ENCODE results near the gene ZNF337. TPM values are rescaled to one million over a fixed set of nuclear protein-coding genes. Genes with fewer than 3 reads are reported as not detected.
A peak's percentile ranks its signal among the peaks of the same experiment; 100 is the strongest.

Gene ZNF337
- total and polyA plus RNA-seq, 2 of the 13 experiments (the other 11 are each of a cell fraction or from before 2014, with no cell fraction given) = 17.0 to 19.6 TPM

DNA sequence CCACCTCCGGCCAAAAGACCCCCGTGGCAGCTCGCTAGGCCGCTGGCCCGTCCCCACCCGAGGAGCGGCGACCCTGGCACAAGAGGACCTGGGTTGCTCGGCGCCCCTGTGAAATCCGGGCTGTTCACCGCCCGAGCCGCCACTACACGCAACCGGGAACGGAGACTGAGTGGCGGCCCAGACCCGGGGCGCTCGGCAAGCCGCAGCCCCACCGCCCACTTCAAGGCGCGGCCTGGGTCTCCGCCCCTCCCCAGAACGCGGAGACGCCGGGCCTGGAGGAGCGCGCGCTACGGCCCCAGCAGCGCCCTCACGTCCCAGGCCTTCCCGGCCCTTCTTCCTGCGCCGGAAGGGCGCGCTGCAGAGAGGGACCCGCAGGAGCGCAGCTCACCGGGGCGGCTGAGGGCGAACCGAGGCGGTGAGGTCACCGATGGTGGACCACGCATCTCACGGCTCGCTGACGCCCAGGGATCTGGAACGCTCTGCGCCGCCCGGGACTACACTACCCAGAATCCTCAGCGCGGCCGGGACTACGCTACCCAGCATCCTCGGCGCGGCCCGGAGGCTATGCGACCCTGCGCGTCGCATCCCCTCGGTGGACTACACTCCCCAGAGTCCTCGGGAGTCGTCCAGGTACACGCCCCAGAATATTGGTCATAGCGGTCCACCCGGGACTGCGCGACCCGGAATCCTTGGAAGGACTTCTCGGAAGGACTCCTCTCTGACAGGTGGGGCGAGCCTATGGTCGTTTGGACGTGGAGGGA lies at the start of gene ZNF337 (continued):
- peak; percentile 93 for TF ChIP-seq ATF1 (CRISPR knock-in tag; IDR thresholded peaks at IDR 0.05)
- TF ChIP-seq TBL1XR1 (IDR thresholded peaks at IDR 0.05; ENCODE audit: borderline replicate concordance, low read length, partially characterized antibody) = peak; percentile 92
- TF ChIP-seq, protein P1, sequence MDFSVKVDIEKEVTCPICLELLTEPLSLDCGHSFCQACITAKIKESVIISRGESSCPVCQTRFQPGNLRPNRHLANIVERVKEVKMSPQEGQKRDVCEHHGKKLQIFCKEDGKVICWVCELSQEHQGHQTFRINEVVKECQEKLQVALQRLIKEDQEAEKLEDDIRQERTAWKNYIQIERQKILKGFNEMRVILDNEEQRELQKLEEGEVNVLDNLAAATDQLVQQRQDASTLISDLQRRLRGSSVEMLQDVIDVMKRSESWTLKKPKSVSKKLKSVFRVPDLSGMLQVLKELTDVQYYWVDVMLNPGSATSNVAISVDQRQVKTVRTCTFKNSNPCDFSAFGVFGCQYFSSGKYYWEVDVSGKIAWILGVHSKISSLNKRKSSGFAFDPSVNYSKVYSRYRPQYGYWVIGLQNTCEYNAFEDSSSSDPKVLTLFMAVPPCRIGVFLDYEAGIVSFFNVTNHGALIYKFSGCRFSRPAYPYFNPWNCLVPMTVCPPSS (IDR thresholded peaks at IDR 0.05) = no peak
- TF ChIP-seq SAFB2 (CRISPR knock-in tag; IDR thresholded peaks at IDR 0.05; ENCODE audit: borderline replicate concordance, low read depth) = peak; percentile 98; the same call in 1 of the 2 replicates
- TF ChIP-seq ZNF441 (CRISPR knock-in tag; IDR thresholded peaks at IDR 0.05; ENCODE audit: borderline replicate concordance) = peak; percentile 91
- TF ChIP-seq SALL2 (CRISPR knock-in tag; IDR thresholded peaks at IDR 0.05) = peak; percentile 97; the same call in 1 of the 2 replicates
- TF ChIP-seq IRX3 (CRISPR knock-in tag; IDR thresholded peaks at IDR 0.05; ENCODE audit: borderline replicate concordance, low read depth) = peak; percentile 84
- TF ChIP-seq CBX5 (CRISPR knock-in tag; IDR thresholded peaks at IDR 0.05; ENCODE audit: borderline replicate concordance) = peak; percentile 97
- no peak for TF ChIP-seq HOXA9 (CRISPR knock-in tag; IDR thresholded peaks at IDR 0.05; ENCODE audit: borderline replicate concordance)
- TF ChIP-seq ZIK1 (CRISPR knock-in tag; IDR thresholded peaks at IDR 0.05; ENCODE audit: borderline replicate concordance, low read depth) = peak; percentile 96
- TF ChIP-seq ZNF205 (CRISPR knock-in tag; IDR thresholded peaks at IDR 0.05) = peak; percentile 96
- TF ChIP-seq ZMAT3 (CRISPR knock-in tag; conservative IDR thresholded peaks at IDR 0.05) = peak; percentile 100
- peak; percentile 87; the same call in 1 of the 2 replicates for TF ChIP-seq REXO4 (CRISPR knock-in tag; IDR thresholded peaks at IDR 0.05; ENCODE audit: borderline replicate concordance)
- TF ChIP-seq KAT2B (IDR thresholded peaks at IDR 0.05; ENCODE audit: borderline replicate concordance, low read depth, low read length) = no peak
- TF ChIP-seq, protein P2, sequence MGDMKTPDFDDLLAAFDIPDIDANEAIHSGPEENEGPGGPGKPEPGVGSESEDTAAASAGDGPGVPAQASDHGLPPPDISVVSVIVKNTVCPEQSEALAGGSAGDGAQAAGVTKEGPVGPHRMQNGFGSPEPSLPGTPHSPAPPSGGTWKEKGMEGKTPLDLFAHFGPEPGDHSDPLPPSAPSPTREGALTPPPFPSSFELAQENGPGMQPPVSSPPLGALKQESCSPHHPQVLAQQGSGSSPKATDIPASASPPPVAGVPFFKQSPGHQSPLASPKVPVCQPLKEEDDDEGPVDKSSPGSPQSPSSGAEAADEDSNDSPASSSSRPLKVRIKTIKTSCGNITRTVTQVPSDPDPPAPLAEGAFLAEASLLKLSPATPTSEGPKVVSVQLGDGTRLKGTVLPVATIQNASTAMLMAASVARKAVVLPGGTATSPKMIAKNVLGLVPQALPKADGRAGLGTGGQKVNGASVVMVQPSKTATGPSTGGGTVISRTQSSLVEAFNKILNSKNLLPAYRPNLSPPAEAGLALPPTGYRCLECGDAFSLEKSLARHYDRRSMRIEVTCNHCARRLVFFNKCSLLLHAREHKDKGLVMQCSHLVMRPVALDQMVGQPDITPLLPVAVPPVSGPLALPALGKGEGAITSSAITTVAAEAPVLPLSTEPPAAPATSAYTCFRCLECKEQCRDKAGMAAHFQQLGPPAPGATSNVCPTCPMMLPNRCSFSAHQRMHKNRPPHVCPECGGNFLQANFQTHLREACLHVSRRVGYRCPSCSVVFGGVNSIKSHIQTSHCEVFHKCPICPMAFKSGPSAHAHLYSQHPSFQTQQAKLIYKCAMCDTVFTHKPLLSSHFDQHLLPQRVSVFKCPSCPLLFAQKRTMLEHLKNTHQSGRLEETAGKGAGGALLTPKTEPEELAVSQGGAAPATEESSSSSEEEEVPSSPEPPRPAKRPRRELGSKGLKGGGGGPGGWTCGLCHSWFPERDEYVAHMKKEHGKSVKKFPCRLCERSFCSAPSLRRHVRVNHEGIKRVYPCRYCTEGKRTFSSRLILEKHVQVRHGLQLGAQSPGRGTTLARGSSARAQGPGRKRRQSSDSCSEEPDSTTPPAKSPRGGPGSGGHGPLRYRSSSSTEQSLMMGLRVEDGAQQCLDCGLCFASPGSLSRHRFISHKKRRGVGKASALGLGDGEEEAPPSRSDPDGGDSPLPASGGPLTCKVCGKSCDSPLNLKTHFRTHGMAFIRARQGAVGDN (CRISPR knock-in tag; IDR thresholded peaks at IDR 0.05) = peak; percentile 98
- no peak for TF ChIP-seq DPF2 (CRISPR knock-in tag; IDR thresholded peaks at IDR 0.05; ENCODE audit: borderline replicate concordance, low read depth)
- peak; percentile 92 for TF ChIP-seq ZMYM3 (CRISPR knock-in tag; IDR thresholded peaks at IDR 0.05)
- TF ChIP-seq SMAD3 (CRISPR knock-in tag; IDR thresholded peaks at IDR 0.05) = peak; percentile 90
- peak; percentile 70 for TF ChIP-seq NFYC (CRISPR knock-in tag; IDR thresholded peaks at IDR 0.05)
- 0 out of 2 replicates have a peak, but pooled peaks have one; percentile 23 for TF ChIP-seq ZSCAN12 (CRISPR knock-in tag; IDR thresholded peaks at IDR 0.05)
- TF ChIP-seq ZNF564 (CRISPR knock-in tag; IDR thresholded peaks at IDR 0.05) = peak; percentile 95
- TF ChIP-seq SMARCC2 (IDR thresholded peaks at IDR 0.05) = no peak
- TF ChIP-seq, protein P3, sequence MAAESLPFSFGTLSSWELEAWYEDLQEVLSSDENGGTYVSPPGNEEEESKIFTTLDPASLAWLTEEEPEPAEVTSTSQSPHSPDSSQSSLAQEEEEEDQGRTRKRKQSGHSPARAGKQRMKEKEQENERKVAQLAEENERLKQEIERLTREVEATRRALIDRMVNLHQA (CRISPR knock-in tag; IDR thresholded peaks at IDR 0.05) = 0 out of 2 replicates have a peak, but pooled peaks have one; percentile 15
- TF ChIP-seq ZNF775 (CRISPR knock-in tag; IDR thresholded peaks at IDR 0.05; ENCODE audit: borderline replicate concordance) = no peak; the same call in 1 of the 2 replicates
- peak; percentile 84 for TF ChIP-seq FOSL2 (CRISPR knock-in tag; IDR thresholded peaks at IDR 0.05)
- TF ChIP-seq ZNF367 (CRISPR knock-in tag; IDR thresholded peaks at IDR 0.05; ENCODE audit: borderline replicate concordance) = no peak
